Renal cortex interstitium (tissue), 11 donors: ENCODE measurements around the gene CEBPA. TPM values are rescaled to one million over a fixed set of nuclear protein-coding genes. Genes with fewer than 3 reads are reported as not detected.
A peak's percentile ranks its signal among the peaks of the same experiment; 100 is the strongest.
"Not testable (repeated sequence)": the region's sequence is repeated elsewhere in the genome, so short reads cannot be mapped to it uniquely, and the experiment has no call there.

Experiments used
- DNase-seq, 11 donors: peaks; one replicate each; pipeline ENCODE4 v3.0.0-alpha.2; 2013; ENCODE audit warnings: low read depth in 9 of 11, low spot score in 4 of 11; ENCODE audit errors: extremely low read depth in 1 of 11
- polyA plus RNA-seq, 3 donors: library from polyadenylated mRNA; unstranded; fragments of 120-200 nt; gene quantifications; one replicate each; pipeline ENCODE4 v1.2.1, GENCODE V29; 2013; ENCODE audit not compliant: insufficient read length in 3 of 3

The CEBPA gene
- polyA plus RNA-seq, 3 donors: 2.3 to 7.0 (median 3.0) TPM

- DNase-seq: not testable (repeated sequence)
These were observed 7.3 kb downstream of the CEBPA start for GRCh38 chr19:33295046-33295445.

GRCh38 chr19:33294058-33294798 is 8.1 kb downstream of the CEBPA start:
- DNase-seq: no peak

DNA sequence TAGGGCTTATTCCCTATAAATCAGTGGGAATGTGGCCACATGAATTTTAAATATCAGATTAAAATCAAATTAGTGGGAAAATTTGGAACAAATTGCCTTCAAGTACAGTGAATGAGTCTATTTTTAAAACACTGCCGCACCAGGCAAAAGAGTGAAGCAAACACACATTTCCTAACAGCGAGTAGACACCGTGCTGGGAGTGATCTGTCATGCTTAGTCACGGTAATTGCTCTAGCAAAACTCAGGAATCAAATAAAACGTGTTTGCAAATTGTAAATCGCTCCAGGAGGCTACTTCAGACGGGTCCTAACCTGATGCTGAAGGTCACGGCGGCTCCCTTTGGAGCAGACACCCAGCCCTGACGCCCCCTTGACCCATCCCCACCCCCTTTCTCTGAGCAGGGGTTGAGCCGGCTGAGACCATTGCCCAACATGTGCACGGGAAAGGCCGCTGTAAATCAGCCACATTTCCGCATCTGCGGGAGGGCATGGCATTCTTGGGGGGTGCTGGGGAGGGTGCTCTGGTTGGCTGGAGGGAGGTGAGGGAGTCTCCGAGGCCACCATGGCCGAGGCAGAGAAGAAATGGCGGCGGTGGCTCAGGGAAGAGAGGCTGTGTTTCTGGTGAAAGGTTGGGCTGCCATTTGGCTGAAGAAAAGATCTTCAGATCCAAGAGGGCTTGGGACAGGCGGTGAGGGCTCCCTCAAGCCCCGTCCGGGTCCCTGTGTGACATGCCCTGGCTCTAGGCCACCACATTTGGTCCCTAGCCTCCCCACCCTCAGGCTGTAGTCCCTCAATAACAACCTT is 8.9 kb downstream of the CEBPA start:
- DNase-seq: peak in 1 of 11 donors; percentile 70

DNA sequence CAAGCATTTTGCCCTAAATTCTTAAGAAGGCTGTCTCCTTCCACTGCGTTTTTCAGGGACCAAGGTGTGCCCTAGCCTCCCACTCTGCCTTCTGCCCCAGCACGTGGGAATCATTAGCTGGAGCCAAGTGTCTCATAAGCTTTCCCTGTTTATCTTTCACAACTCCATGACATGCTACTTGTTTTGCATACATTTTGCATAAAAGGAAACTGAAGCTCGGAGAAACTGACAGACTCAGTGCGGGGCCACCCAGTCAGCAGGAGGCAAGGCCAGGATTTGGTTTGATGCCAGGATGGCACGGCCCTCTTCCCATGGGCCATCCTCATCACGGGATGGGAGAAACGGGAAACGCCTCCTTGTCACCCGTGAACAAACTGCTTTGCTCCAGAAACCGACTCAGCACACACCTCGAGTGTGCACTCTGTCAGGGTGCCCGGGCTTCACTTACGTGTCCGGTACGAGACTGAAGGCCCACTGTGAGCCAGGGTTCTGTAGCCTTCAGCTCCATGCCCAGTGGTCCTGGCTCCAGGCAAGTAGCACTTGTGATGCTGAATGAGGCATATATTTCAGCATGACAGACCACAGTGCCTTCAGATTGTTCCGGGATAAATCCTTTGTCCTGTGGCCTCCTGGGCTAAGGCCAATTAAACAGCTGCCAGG is 9.6 kb downstream of the CEBPA start:
- no peak for DNase-seq

DNA sequence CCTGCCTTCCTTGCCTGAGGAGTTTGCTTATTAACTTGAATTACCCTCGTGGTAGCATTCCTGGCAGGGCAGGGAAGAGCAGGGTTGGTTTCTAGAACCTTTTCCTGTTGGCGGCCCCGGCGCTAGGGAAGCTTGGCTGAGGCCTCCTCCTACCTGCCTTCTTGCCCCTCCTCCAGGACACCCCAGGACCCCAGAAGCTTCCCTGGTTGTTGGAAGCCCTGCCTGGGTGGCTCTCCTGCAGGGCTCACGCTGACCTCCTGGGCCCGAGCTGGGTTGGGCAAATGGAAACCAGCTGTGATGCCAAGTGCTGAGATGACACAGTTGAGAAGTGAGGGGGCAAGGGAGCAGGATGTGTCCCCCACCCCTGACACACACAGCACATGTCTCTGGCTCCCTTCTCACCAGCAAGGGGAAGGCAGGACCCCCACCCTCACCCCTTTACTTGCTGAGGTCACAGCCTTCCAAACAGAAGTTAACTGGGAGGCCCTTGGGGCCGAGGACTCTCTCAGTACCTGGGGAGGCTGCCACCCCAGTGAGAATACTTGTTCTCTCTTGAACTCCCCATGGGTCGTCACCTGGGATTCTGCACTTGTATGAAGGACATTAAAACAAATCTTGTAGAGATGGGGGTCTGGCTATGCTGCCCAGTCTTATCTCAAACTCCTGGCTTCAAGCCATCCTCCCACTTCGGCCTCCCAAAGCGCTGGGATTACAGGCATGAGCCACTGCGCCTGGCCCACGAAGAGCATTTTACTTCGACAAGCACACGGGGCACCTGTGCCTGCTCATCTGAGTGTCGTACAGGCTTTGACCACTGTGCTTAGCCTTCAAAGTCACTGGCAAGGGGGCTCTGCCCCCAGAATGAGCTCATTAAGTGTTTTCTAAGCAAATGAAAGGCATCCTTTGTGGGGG is 10.5 kb downstream of the CEBPA start:
- peak in 1 of 11 donors; percentile 69 for DNase-seq

- no peak for DNase-seq
These were observed 11.2 kb downstream of the CEBPA start for GRCh38 chr19:33290956-33291622.

DNA sequence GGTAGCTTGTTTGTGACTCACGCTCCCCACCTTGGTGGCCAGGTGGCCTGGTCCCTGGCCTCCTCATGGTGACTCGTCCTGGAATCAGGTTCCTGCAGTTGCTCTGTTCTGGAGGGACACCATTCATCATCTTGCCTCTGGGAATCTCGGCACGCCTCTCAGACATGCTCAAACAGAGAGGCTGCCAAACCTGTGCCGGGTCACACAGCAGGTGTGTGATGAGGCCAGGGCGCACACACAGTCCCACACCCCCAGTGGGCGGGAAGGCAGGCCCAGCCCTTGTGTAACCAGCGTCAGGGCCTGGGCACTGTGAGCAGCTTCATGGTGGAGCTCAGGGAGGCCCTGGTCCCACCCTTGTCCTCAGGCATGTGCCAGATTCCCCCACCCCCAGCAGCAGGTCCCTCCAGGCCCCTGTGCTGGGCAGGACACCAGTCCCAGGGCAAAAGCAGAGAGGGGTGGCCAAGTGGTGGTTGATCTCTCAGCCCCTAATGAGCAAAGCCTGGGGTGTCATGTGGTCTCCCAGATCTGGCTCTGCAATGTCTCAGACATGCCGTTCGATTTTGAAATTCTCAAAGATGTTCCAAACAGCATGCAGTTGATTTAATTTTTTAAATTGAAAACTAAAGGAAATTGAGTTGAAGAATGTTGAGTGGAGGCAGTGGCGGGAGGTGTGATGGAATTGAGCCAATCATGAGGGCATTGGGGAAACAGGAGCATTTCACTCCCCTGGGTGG is 12.1 kb downstream of the CEBPA start:
- DNase-seq: no peak

- DNase-seq: no peak
These were observed 13.1 kb downstream of the CEBPA start for GRCh38 chr19:33289261-33289660.

DNA sequence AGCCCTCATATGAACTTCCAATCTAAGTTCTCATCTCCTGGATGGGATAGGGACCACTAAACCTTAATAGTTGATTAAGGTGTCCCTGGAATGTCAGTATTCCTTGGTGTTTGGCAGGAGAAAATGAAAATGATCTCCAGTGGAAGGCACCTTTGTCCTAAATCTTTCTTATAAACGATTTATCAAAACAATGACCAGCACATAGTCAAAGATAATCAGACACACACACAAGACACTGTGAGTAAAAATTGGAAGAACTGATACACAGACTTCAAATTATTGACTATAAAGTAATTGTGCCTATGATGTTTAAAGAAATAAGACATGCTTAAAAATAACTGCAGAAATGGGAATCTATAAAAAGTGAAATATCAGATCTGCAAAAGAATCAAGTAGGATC is 13.7 kb downstream of the CEBPA start:
- no peak for DNase-seq

- DNase-seq: no peak
These were observed 14.4 kb downstream of the CEBPA start for GRCh38 chr19:33287927-33288326.

- DNase-seq: no peak
These were observed 14.9 kb downstream of the CEBPA start for GRCh38 chr19:33287438-33287837.

DNA sequence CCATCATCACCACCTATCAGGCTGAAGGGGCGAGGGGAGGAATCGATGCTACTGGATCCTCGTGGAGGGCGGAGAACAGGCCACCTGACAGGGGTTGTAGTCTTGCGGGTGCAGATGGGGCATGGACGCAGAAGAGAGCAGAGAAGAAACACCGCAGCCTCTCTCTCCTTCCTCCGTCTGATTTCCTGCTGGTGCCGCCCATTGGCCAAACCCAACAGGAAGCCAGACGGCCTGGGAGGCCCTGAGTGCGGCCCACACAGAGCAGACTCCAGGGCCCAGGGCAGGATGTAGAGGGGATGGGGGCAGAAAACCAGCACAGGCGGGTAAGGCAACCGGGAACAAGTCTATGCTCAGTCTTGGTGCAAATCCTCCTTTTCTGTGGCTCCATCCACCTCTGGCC is 15.4 kb downstream of the CEBPA start:
- no peak for DNase-seq

- no peak for DNase-seq
These were observed 16.9 kb downstream of the CEBPA start for GRCh38 chr19:33285441-33285927.

DNA sequence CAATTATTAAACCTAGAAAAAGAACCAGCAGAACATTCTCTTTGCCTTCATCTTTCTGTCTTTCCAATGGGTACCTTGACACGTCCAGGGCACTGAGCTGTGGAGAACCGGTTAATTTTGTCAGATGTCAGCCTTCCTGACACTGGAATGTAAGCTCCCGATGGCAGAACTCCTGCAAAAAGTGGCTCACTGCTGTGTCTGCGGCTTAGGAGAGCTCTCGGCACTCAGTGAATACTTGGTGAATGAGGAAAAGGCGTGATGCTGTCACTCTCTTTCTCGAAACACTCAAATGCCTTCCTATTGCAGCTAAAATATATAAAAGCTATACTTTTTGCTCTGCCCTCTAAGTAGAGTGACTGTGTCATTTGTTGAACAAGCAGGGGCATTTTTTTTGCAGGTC is 17.6 kb downstream of the CEBPA start:
- no peak for DNase-seq

GRCh38 chr19:33284146-33284643 is 18.1 kb downstream of the CEBPA start:
- no peak for DNase-seq

DNA sequence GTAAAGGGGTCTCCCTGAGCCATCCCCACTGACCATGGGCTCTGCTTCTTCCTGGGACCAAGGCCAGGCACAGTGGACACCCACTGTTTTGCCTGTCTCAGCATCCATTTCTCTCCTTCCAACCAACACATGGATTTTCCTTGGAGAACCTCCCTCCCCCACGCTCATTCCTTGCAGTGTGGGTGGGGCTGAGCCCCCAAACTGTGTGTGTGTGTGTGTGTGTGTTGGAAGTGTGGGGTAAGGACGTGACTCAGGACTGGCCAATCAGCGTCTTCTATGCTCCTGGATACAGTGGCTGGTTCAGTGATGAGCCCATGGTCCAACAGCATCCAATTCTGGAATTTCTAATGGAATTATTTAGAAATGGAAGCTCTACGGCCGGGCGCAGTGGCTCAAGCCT is 18.7 kb downstream of the CEBPA start:
- DNase-seq: no peak

GRCh38 chr19:33282036-33282671 is 20.2 kb downstream of the CEBPA start:
- DNase-seq: no peak
